GM23338 (cell line): ENCODE results near the gene GABARAP. TPM values are rescaled to one million over a fixed set of nuclear protein-coding genes. Genes with fewer than 3 reads are reported as not detected.

Experiments
- ATAC-seq: fragments of 200-7000 bp; cut with Tn5 transposase; 3 replicates; pipeline ENCODE4 v1.9.1; 2020
- DNase-seq: peaks from one replicate; pipeline ENCODE4 v3.0.0-alpha.2; 2015; ENCODE audit warnings: low spot score
- H2AFZ ChIP-seq: fragments of 200-600 bp; sonication (generic); 2 replicates; pipeline ENCODE4 v1.8.0; 2016; ENCODE audit warnings: antibody characterized with exemption, mild to moderate bottlenecking, moderate library complexity
- H3F3A ChIP-seq: fragments of 200-600 bp; sonication (generic); replicated peaks from 2 replicates; pipeline ENCODE4 v1.8.0; 2017; ENCODE audit warnings: antibody characterized with exemption, mixed run types, low read depth
- H3K27ac ChIP-seq: fragments of 200-600 bp; sonication (generic); 2 replicates; pipeline ENCODE4 v1.6.1; 2016; ENCODE audit warnings: low read depth
- H3K27me3 ChIP-seq: fragments of 200-600 bp; sonication (generic); 2 replicates; pipeline ENCODE4 v1.8.0; 2016; ENCODE audit warnings: mild to moderate bottlenecking, mixed run types, moderate library complexity; ENCODE audit not compliant: insufficient read depth
- H3K36me3 ChIP-seq: fragments of 200-600 bp; sonication (generic); 2 replicates; pipeline ENCODE4 v1.8.0; 2016; ENCODE audit warnings: mild to moderate bottlenecking; ENCODE audit not compliant: insufficient read depth
- H3K4me1 ChIP-seq: fragments of 200-600 bp; sonication (generic); 2 replicates; pipeline ENCODE4 v1.8.0; 2016; ENCODE audit warnings: mild to moderate bottlenecking, moderate library complexity; ENCODE audit not compliant: insufficient read depth
- H3K4me2 ChIP-seq: fragments of 200-600 bp; sonication (generic); 2 replicates; pipeline ENCODE4 v1.7.1; 2017; ENCODE audit warnings: mixed run types
- H3K4me3 ChIP-seq: fragments of 200-600 bp; sonication (generic); 2 replicates; pipeline ENCODE4 v1.6.1; 2016; ENCODE audit warnings: mixed run types
- H3K79me2 ChIP-seq: fragments of 200-600 bp; sonication (generic); replicated peaks from 2 replicates; pipeline ENCODE4 v1.8.0; 2017; ENCODE audit warnings: mild to moderate bottlenecking; ENCODE audit not compliant: insufficient read depth
- H3K9me2 ChIP-seq: fragments of 200-600 bp; sonication (generic); 2 replicates; pipeline ENCODE4 v1.8.0; 2017; ENCODE audit not compliant: insufficient read depth
- H4K20me1 ChIP-seq: fragments of 200-600 bp; sonication (generic); replicated peaks from 2 replicates; pipeline ENCODE4 v1.8.0; 2017; ENCODE audit warnings: mild to moderate bottlenecking; ENCODE audit not compliant: insufficient read depth
- H3K27ac Mint-ChIP-seq: 2 replicates; pipeline ENCODE4 v1.8.0; 2020; ENCODE audit warnings: inconsistent platforms, mild to moderate bottlenecking, moderate library complexity, mixed read lengths
- H3K27me3 Mint-ChIP-seq: 3 replicates; pipeline ENCODE4 v1.8.0; 2022; ENCODE audit warnings: low read depth, mild to moderate bottlenecking, moderate library complexity, mixed read lengths, inconsistent platforms; ENCODE audit not compliant: insufficient read depth, poor library complexity
- H3K36me3 Mint-ChIP-seq: 3 replicates; pipeline ENCODE4 v1.8.0; 2021; ENCODE audit warnings: low read depth, mild to moderate bottlenecking, inconsistent platforms, moderate library complexity, mixed read lengths
- H3K4me1 Mint-ChIP-seq: 3 replicates; pipeline ENCODE4 v1.8.0; 2020; ENCODE audit warnings: mild to moderate bottlenecking, inconsistent platforms, mixed read lengths
- H3K4me3 Mint-ChIP-seq: 3 replicates; pipeline ENCODE4 v1.8.0; 2021; ENCODE audit warnings: moderate library complexity, mild to moderate bottlenecking, inconsistent platforms, mixed read lengths
- H3K9me3 Mint-ChIP-seq: 3 replicates; pipeline ENCODE4 v1.8.0; 2020; ENCODE audit warnings: moderate library complexity, mild to moderate bottlenecking, inconsistent platforms, mixed read lengths
- CREB1 ChIP-seq: fragments of 250-450 bp; sonication (Bioruptor Pico); IDR thresholded peaks from 2 replicates; pipeline ENCODE4 v1.5.0; 2020; ENCODE audit warnings: low read depth, mild to moderate bottlenecking, moderate library complexity
- EZH2 ChIP-seq: fragments of 200-600 bp; sonication (generic); IDR thresholded peaks from one replicate; pipeline ENCODE4 v1.8.0; 2017; ENCODE audit warnings: antibody characterized with exemption, mild to moderate bottlenecking, low read depth; ENCODE audit not compliant: unreplicated experiment
- EZH2phosphoT487 ChIP-seq: fragments of 200-600 bp; sonication (generic); IDR thresholded peaks from one replicate; pipeline ENCODE4 v1.8.1; 2018; ENCODE audit warnings: antibody characterized with exemption; ENCODE audit not compliant: unreplicated experiment
- JUNB ChIP-seq: IDR thresholded peaks from one replicate; pipeline ENCODE4 v1.6.1; 2016; ENCODE audit warnings: antibody characterized with exemption; ENCODE audit not compliant: unreplicated experiment
- NANOG ChIP-seq: IDR thresholded peaks from 2 replicates; pipeline ENCODE4 v1.6.1; 2016; ENCODE audit warnings: antibody characterized with exemption, borderline replicate concordance
- POLR2AphosphoS5 ChIP-seq: IDR thresholded peaks from 2 replicates; pipeline ENCODE4 v1.6.1; 2016; ENCODE audit warnings: antibody characterized with exemption, low read depth
- STAT1 ChIP-seq: IDR thresholded peaks from one replicate; pipeline ENCODE4 v1.6.1; 2016; ENCODE audit warnings: antibody characterized with exemption; ENCODE audit not compliant: unreplicated experiment
- ZNF114 ChIP-seq: fragments of 250-450 bp; sonication (Bioruptor Pico); IDR thresholded peaks from 2 replicates; pipeline ENCODE4 v1.5.0; 2020; ENCODE audit warnings: mild to moderate bottlenecking, moderate library complexity
- ZNF331 ChIP-seq: fragments of 250-450 bp; sonication (Bioruptor Pico); IDR thresholded peaks from 2 replicates; pipeline ENCODE4 v1.5.0; 2020; ENCODE audit warnings: low read depth, mild to moderate bottlenecking, moderate library complexity
- polyA plus RNA-seq: library from polyadenylated mRNA; unstranded; fragments of >200 nt; fragmentation: Nextera tagmentation; extraction: Ambion mirVana; gene quantifications from 2 replicates; pipeline ENCODE4 v1.2.1, GENCODE V29; 2016
- total RNA-seq: library from RNA; depleted of rRNA; stranded (reverse); fragments of >200 nt; shearing (Covaris generic); gene quantifications from 2 replicates; pipeline ENCODE4 v1.2.3, GENCODE V29; 2014
- TF ChIP-seq, protein P1 (sequence below): IDR thresholded peaks from 2 replicates; pipeline ENCODE4 v1.6.1; 2016; ENCODE audit warnings: antibody characterized with exemption
- TF ChIP-seq, protein P2 (sequence below): fragments of 250-450 bp; sonication (Bioruptor Pico); IDR thresholded peaks from 2 replicates; pipeline ENCODE4 v1.5.0; 2020; ENCODE audit warnings: mild to moderate bottlenecking, moderate library complexity
- TF ChIP-seq, protein P3 (sequence below), 2 experiments: fragments of 200-600 bp in 1 of 2; sonication (generic) in 1 of 2; conservative IDR thresholded peaks; 2 replicates each; pipeline versions ENCODE4 v1.5.1 to v1.6.1; 2016 to 2017; ENCODE audit warnings: antibody characterized with exemption in 2 of 2, low read depth in 2 of 2, mild to moderate bottlenecking in 2 of 2, moderate library complexity in 1 of 2
- TF ChIP-seq, protein P4 (sequence below): IDR thresholded peaks from one replicate; pipeline ENCODE4 v1.6.1; 2018; ENCODE audit warnings: antibody characterized with exemption; ENCODE audit not compliant: unreplicated experiment

The GABARAP gene
- total and polyA plus RNA-seq, 2 experiments from 2014 or later = 128 to 520 TPM

- Histone ChIP-seq H4K20me1 (peaks cover 28% of the 10 kb centered on the region), H3K4me2 (peak overlapping the region; percentile 87), H3K36me3 (peaks cover 13% of the 10 kb centered on the region), H3K9me2 (no peaks in the 10 kb centered on the region), H3K79me2 (peaks cover 47% of the 10 kb centered on the region), H3K4me1 (peaks cover 15% of the 10 kb centered on the region), H3K27me3 (no peaks in the 10 kb centered on the region), H3F3A (peaks cover 15% of the 10 kb centered on the region; the same call in 1 of the 2 replicates), H3K4me3 (peak overlapping the region; percentile 65), H3K27ac (peak overlapping the region; percentile 96), H2AFZ (no peak overlapping the region)
- H3K36me3 Mint-ChIP-seq = peaks cover 49% of the 10 kb centered on the region
- peak overlapping the region; percentile 91 for H3K4me3 Mint-ChIP-seq
- H3K9me3 Mint-ChIP-seq = peaks cover 3% of the 10 kb centered on the region; the same call in 2 of the 3 replicates
- TF ChIP-seq ZNF114 (CRISPR knock-in tag) = no peak
- no peak for TF ChIP-seq ZNF331 (CRISPR knock-in tag)
- TF ChIP-seq, protein P1, sequence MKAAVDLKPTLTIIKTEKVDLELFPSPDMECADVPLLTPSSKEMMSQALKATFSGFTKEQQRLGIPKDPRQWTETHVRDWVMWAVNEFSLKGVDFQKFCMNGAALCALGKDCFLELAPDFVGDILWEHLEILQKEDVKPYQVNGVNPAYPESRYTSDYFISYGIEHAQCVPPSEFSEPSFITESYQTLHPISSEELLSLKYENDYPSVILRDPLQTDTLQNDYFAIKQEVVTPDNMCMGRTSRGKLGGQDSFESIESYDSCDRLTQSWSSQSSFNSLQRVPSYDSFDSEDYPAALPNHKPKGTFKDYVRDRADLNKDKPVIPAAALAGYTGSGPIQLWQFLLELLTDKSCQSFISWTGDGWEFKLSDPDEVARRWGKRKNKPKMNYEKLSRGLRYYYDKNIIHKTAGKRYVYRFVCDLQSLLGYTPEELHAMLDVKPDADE = no peak
- TF ChIP-seq, protein P2, sequence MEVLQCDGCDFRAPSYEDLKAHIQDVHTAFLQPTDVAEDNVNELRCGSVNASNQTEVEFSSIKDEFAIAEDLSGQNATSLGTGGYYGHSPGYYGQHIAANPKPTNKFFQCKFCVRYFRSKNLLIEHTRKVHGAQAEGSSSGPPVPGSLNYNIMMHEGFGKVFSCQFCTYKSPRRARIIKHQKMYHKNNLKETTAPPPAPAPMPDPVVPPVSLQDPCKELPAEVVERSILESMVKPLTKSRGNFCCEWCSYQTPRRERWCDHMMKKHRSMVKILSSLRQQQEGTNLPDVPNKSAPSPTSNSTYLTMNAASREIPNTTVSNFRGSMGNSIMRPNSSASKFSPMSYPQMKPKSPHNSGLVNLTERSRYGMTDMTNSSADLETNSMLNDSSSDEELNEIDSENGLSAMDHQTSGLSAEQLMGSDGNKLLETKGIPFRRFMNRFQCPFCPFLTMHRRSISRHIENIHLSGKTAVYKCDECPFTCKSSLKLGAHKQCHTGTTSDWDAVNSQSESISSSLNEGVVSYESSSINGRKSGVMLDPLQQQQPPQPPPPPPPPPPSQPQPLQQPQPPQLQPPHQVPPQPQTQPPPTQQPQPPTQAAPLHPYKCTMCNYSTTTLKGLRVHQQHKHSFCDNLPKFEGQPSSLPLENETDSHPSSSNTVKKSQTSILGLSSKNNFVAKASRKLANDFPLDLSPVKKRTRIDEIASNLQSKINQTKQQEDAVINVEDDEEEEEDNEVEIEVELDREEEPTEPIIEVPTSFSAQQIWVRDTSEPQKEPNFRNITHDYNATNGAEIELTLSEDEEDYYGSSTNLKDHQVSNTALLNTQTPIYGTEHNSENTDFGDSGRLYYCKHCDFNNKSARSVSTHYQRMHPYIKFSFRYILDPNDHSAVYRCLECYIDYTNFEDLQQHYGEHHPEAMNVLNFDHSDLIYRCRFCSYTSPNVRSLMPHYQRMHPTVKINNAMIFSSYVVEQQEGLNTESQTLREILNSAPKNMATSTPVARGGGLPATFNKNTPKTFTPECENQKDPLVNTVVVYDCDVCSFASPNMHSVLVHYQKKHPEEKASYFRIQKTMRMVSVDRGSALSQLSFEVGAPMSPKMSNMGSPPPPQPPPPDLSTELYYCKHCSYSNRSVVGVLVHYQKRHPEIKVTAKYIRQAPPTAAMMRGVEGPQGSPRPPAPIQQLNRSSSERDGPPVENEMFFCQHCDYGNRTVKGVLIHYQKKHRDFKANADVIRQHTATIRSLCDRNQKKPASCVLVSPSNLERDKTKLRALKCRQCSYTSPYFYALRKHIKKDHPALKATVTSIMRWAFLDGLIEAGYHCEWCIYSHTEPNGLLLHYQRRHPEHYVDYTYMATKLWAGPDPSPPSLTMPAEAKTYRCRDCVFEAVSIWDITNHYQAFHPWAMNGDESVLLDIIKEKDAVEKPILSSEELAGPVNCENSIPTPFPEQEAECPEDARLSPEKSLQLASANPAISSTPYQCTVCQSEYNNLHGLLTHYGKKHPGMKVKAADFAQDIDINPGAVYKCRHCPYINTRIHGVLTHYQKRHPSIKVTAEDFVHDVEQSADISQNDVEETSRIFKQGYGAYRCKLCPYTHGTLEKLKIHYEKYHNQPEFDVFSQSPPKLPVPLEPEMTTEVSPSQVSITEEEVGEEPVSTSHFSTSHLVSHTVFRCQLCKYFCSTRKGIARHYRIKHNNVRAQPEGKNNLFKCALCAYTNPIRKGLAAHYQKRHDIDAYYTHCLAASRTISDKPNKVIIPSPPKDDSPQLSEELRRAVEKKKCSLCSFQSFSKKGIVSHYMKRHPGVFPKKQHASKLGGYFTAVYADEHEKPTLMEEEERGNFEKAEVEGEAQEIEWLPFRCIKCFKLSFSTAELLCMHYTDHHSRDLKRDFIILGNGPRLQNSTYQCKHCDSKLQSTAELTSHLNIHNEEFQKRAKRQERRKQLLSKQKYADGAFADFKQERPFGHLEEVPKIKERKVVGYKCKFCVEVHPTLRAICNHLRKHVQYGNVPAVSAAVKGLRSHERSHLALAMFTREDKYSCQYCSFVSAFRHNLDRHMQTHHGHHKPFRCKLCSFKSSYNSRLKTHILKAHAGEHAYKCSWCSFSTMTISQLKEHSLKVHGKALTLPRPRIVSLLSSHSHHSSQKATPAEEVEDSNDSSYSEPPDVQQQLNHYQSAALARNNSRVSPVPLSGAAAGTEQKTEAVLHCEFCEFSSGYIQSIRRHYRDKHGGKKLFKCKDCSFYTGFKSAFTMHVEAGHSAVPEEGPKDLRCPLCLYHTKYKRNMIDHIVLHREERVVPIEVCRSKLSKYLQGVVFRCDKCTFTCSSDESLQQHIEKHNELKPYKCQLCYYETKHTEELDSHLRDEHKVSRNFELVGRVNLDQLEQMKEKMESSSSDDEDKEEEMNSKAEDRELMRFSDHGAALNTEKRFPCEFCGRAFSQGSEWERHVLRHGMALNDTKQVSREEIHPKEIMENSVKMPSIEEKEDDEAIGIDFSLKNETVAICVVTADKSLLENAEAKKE (CRISPR knock-in tag) = no peak
- no peak for TF ChIP-seq POLR2AphosphoS5
- no peak for TF ChIP-seq JUNB
- TF ChIP-seq, protein P3, sequence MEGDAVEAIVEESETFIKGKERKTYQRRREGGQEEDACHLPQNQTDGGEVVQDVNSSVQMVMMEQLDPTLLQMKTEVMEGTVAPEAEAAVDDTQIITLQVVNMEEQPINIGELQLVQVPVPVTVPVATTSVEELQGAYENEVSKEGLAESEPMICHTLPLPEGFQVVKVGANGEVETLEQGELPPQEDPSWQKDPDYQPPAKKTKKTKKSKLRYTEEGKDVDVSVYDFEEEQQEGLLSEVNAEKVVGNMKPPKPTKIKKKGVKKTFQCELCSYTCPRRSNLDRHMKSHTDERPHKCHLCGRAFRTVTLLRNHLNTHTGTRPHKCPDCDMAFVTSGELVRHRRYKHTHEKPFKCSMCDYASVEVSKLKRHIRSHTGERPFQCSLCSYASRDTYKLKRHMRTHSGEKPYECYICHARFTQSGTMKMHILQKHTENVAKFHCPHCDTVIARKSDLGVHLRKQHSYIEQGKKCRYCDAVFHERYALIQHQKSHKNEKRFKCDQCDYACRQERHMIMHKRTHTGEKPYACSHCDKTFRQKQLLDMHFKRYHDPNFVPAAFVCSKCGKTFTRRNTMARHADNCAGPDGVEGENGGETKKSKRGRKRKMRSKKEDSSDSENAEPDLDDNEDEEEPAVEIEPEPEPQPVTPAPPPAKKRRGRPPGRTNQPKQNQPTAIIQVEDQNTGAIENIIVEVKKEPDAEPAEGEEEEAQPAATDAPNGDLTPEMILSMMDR (conservative IDR thresholded peaks at IDR 0.05; ENCODE audit: low read depth in 2 of 2) = no peak
- no peak for TF ChIP-seq NANOG
- TF ChIP-seq EZH2phosphoT487 = no peak
- no peak for TF ChIP-seq STAT1
- TF ChIP-seq, protein P4, sequence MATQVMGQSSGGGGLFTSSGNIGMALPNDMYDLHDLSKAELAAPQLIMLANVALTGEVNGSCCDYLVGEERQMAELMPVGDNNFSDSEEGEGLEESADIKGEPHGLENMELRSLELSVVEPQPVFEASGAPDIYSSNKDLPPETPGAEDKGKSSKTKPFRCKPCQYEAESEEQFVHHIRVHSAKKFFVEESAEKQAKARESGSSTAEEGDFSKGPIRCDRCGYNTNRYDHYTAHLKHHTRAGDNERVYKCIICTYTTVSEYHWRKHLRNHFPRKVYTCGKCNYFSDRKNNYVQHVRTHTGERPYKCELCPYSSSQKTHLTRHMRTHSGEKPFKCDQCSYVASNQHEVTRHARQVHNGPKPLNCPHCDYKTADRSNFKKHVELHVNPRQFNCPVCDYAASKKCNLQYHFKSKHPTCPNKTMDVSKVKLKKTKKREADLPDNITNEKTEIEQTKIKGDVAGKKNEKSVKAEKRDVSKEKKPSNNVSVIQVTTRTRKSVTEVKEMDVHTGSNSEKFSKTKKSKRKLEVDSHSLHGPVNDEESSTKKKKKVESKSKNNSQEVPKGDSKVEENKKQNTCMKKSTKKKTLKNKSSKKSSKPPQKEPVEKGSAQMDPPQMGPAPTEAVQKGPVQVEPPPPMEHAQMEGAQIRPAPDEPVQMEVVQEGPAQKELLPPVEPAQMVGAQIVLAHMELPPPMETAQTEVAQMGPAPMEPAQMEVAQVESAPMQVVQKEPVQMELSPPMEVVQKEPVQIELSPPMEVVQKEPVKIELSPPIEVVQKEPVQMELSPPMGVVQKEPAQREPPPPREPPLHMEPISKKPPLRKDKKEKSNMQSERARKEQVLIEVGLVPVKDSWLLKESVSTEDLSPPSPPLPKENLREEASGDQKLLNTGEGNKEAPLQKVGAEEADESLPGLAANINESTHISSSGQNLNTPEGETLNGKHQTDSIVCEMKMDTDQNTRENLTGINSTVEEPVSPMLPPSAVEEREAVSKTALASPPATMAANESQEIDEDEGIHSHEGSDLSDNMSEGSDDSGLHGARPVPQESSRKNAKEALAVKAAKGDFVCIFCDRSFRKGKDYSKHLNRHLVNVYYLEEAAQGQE = no peak
- TF ChIP-seq CREB1 (CRISPR knock-in tag) = no peak
- TF ChIP-seq EZH2 = no peak
- no peak for DNase-seq
- no peak for ATAC-seq
- peak overlapping the region; percentile 100 for H3K27ac Mint-ChIP-seq
- H3K4me1 Mint-ChIP-seq = peaks cover 28% of the 10 kb centered on the region
- peaks cover 18% of the 10 kb centered on the region for H3K27me3 Mint-ChIP-seq
Observed at GRCh38 chr17:7253082-7253481, 10.8 kb upstream of the GABARAP start.
